K562 (cell line): ENCODE results near the gene ACY1. TPM values are rescaled to one million over a fixed set of nuclear protein-coding genes. Genes with fewer than 3 reads are reported as not detected.

Source experiments
- ATAC-seq: fragments of 200-7000 bp; cut with Tn5 transposase; 3 replicates; pipeline ENCODE4 v1.9.1; 2020; ENCODE audit warnings: moderate library complexity
- BruUV-seq: library from RNA; stranded (reverse); fragments of 400-500 nt; replicated peaks from 2 replicates; lab custom pipeline; 2021; lab: Mats Ljungman, UMichigan
- CTCF ChIA-PET: fragments of 300-600 bp; formaldehyde crosslinking; extraction: SDS; loops from one replicate; lab custom pipeline; 2021; ENCODE audit warnings: low intra/inter-chr PET ratio; lab: Yijun Ruan, JAX
- POLR2A ChIA-PET: fragments of 300-600, 350-650 bp; sonication (Branson Sonifier 250); formaldehyde crosslinking; extraction: SDS; loops from one replicate; lab custom pipeline; 2021; ENCODE audit warnings: antibody characterized with exemption, inconsistent platforms; lab: Yijun Ruan, JAX
- DNase-seq, 4 experiments: peaks; one replicate each; pipeline versions ENCODE4 v3.0.0 to v3.0.0-alpha.2; 2011 to 2018; ENCODE audit warnings: low spot score in 3 of 4, mixed read lengths in 3 of 4; ENCODE audit errors: extremely low read depth in 1 of 4
- FAIRE-seq: peaks from 2 replicates; lab custom pipeline; 2011; peaks lifted over from hg19 to GRCh38; lab: Jason Lieb, UNC
- H2AFZ ChIP-seq: 2 replicates; pipeline ENCODE4 v1.6.0; 2011; ENCODE audit warnings: low read depth, low read length, control low read depth, inconsistent platforms
- H3K27ac ChIP-seq: fragments of 200-600 bp; 3 replicates; pipeline ENCODE4 v1.8.0; 2011; ENCODE audit warnings: low read depth, mild to moderate bottlenecking, control low read depth, inconsistent platforms, low read length, moderate library complexity, mixed read lengths; ENCODE audit errors: extremely low read depth
- H3K27me3 ChIP-seq, 2 experiments: fragments of 300-600 bp in 1 of 2; 2 replicates in 1 of 2; 3 replicates in 1 of 2; pipeline versions ENCODE4 v1.6.0 to v1.8.0; 2011; ENCODE audit warnings: inconsistent platforms in 2 of 2, low read length in 2 of 2, mild to moderate bottlenecking in 1 of 2, mixed read lengths in 1 of 2, moderate library complexity in 1 of 2; ENCODE audit not compliant: control insufficient read depth in 2 of 2, insufficient read depth in 2 of 2
- H3K36me3 ChIP-seq: fragments of 300-600 bp; 3 replicates; pipeline ENCODE4 v1.8.0; 2011; ENCODE audit warnings: mild to moderate bottlenecking, low read length, inconsistent platforms; ENCODE audit not compliant: control insufficient read depth, insufficient read depth
- H3K4me1 ChIP-seq, 2 experiments: fragments of 200-600 bp in 1 of 2; replicated peaks in 1 of 2; 2 replicates in 1 of 2; 3 replicates in 1 of 2; pipeline versions ENCODE4 v1.5.1 to v1.8.0; 2011; ENCODE audit warnings: inconsistent platforms in 2 of 2, low read length in 2 of 2, mild to moderate bottlenecking in 1 of 2, mixed read lengths in 1 of 2, moderate library complexity in 1 of 2; ENCODE audit not compliant: control insufficient read depth in 2 of 2, insufficient read depth in 2 of 2
- H3K4me2 ChIP-seq: 2 replicates; pipeline ENCODE4 v1.6.1; 2011; ENCODE audit warnings: low read length, control low read depth, inconsistent platforms, mixed read lengths; ENCODE audit not compliant: insufficient read depth
- H3K4me3 ChIP-seq: fragments of 200-600 bp; sonication (generic), shearing (Covaris generic); 2 replicates; pipeline ENCODE4 v1.5.1; 2016; ENCODE audit warnings: control low read depth, inconsistent platforms
- H3K79me2 ChIP-seq: fragments of 200-600 bp; 3 replicates; pipeline ENCODE4 v1.8.0; 2011; ENCODE audit warnings: low read length, inconsistent platforms; ENCODE audit not compliant: control insufficient read depth, insufficient read depth
- H3K9ac ChIP-seq, 2 experiments: 2 replicates each; pipeline versions ENCODE4 v1.6.0 to v1.6.1; 2011; ENCODE audit warnings: low read depth in 2 of 2, low read length in 2 of 2, control low read depth in 1 of 2, inconsistent platforms in 1 of 2, mild to moderate bottlenecking in 1 of 2, mixed read lengths in 1 of 2; ENCODE audit not compliant: insufficient read depth in 1 of 2
- H3K9me1 ChIP-seq: one replicate; pipeline ENCODE4 v1.6.0; 2011; ENCODE audit warnings: inconsistent platforms, mild to moderate bottlenecking, low read length, moderate library complexity; ENCODE audit not compliant: control insufficient read depth, insufficient read depth
- H3K9me3 ChIP-seq: replicated peaks from 2 replicates; pipeline ENCODE4 v1.5.1; 2011; ENCODE audit warnings: low read depth, low read length, inconsistent platforms; ENCODE audit not compliant: control insufficient read depth, insufficient read depth
- H4K20me1 ChIP-seq: replicated peaks from 2 replicates; pipeline ENCODE4 v1.6.1; 2011; ENCODE audit warnings: low read length, inconsistent platforms, mixed read lengths; ENCODE audit not compliant: control insufficient read depth, insufficient read depth
- BCOR ChIP-seq: fragments of 450-650 bp; IDR thresholded peaks from 2 replicates; pipeline ENCODE4 v1.6.1; 2016
- CBFA2T3 ChIP-seq: fragments of 450-650 bp; IDR thresholded peaks from 2 replicates; pipeline ENCODE4 v1.6.1; 2017
- CBX5 ChIP-seq: IDR thresholded peaks from 2 replicates; pipeline ENCODE4 v1.6.1; 2014; ENCODE audit warnings: low read depth, borderline replicate concordance
- CCAR2 ChIP-seq: fragments of 200-400 bp; formaldehyde crosslinking; IDR thresholded peaks from 2 replicates; pipeline ENCODE4 v1.6.1; 2017; ENCODE audit warnings: mild to moderate bottlenecking, low read depth, low read length
- EHMT2 ChIP-seq: fragments of 450-650 bp; IDR thresholded peaks from 2 replicates; pipeline ENCODE4 v1.6.1; 2018; ENCODE audit warnings: antibody characterized with exemption
- RBM39 ChIP-seq: fragments of 200-400 bp; formaldehyde crosslinking; optimal IDR thresholded peaks from 2 replicates; pipeline ENCODE3; 2018; ENCODE audit warnings: low read depth, low read length
- SOX6 ChIP-seq: fragments of 450-650 bp; IDR thresholded peaks from 2 replicates; pipeline ENCODE4 v1.6.1; 2014; ENCODE audit warnings: mild to moderate bottlenecking
- TAF1 ChIP-seq: IDR thresholded peaks from 2 replicates; pipeline ENCODE4 v1.6.1; 2011; ENCODE audit warnings: mild to moderate bottlenecking, low read length, moderate library complexity; ENCODE audit not compliant: insufficient read depth, control insufficient read depth, severe bottlenecking; ENCODE audit errors: extremely low read depth
- ZEB2 ChIP-seq: fragments of 450-650 bp; IDR thresholded peaks from 2 replicates; pipeline ENCODE4 v1.6.1; 2016
- ZFP36 ChIP-seq: fragments of 150-350 bp; IDR thresholded peaks from 2 replicates; pipeline ENCODE4 v1.6.1; 2018; ENCODE audit warnings: low read length, low read depth; ENCODE audit not compliant: partially characterized antibody
- ZNF436 ChIP-seq: fragments of 250-450, 450-650 bp; sonication (Bioruptor Pico); formaldehyde crosslinking; IDR thresholded peaks from 2 replicates; pipeline ENCODE4 v1.7.0; 2020; ENCODE audit warnings: mild to moderate bottlenecking
- WGBS: fragments of 100-300 bp; shearing (Covaris generic); methylation state at CpG from one replicate; pipeline ENCODE4 v1.1.6; 2016; ENCODE audit warnings: low coverage, mixed read lengths; ENCODE audit not compliant: insufficient coverage; ENCODE audit errors: missing lambda C conversion rate; 5-methylcytosine and 5-hydroxymethylcytosine counted together
- in situ Hi-C: fragments of 300-500 bp; cut with MboI; formaldehyde crosslinking; loops from 4 replicates; pipeline ENCODE4 v1.15.0; 2018; ENCODE audit warnings: inconsistent platforms, mixed read lengths
- intact Hi-C: fragments of 100-400 bp; cut with micrococcal nuclease; formaldehyde crosslinking; loops from 2 replicates; pipeline ENCODE4 v1.14.2; 2022
- polyA plus RNA-seq, 8 experiments: library from polyadenylated mRNA; depleted of rRNA in 4 of 8; stranded (reverse) in 5 of 8; unstranded in 3 of 8; fragments of >200 nt; fragmentation: Nextera tagmentation in 2 of 8; fragmentation: Illumina TruSeq in 1 of 8; extraction: Ambion mirVana in 2 of 8; extraction: Trizol in 1 of 8; gene quantifications; 2 replicates each; pipeline versions ENCODE4 v1.2.1 to v1.2.3, GENCODE V29; 2011 to 2014; ENCODE audit warnings: inconsistent platforms in 1 of 8, missing spikeins in 1 of 8
- total RNA-seq, 7 experiments: library from RNA; depleted of rRNA in 6 of 7; stranded (reverse); fragments of >200 nt in 6 of 7; fragmentation: Illumina TruSeq in 2 of 7; extraction: Trizol in 2 of 7; gene quantifications; 2 replicates each; pipeline versions ENCODE4 v1.2.1 to v1.2.3, GENCODE V29; 2011 to 2021; ENCODE audit warnings: low replicate concordance in 1 of 7
- TF ChIP-seq, protein P1 (sequence below): fragments of 450-650 bp; IDR thresholded peaks from 2 replicates; pipeline ENCODE4 v1.6.1; 2016

ACY1 gene
- total and polyA plus RNA-seq, 9 of the 15 experiments (the other 6 are each of a cell fraction or from before 2014, with no cell fraction given): 70.7 to 195 (median 123) TPM

DNA sequence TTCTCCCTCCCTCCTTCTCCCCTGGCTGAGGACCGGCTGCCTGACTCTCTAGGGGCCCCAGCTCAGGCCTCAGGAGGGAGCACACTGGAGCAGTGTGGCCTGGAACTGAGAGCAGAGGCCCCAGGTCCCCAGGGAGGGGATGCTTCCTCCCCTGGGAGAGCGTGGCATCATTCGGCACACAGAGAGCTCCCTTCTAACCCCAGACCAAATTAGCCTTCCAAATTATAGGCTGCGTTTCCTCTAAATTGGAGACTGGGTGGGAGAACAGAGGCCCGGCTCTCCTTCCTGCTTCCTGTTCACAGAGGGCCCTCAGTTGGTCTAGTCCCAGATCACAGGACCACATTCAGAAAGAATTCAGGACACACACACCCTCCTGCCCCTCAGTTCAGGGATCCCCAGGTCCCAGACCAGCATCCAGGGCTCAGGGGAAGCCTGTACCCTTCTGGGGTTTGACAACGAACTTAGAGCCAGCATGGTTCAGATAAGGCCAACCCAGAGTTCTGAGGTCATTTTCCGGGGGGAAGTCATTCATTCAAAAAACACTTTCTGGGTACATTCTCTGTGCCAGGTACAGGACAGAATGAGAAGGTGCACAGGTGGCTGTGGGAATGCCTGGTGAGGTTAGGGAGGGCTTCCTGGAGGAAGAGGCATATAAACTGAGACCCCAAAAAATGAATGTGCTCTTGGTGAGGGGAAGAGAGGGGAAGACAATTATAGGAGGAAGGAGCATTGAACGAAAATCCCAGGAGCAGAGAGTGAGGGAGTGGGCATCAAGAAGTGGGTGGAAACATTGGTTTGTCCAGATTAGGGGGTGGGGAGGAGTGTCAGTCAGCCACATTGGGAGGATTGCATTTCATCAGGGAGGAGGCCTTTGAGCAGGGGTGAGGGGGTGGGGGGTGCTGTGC is 40.8 kb downstream of the ACY1 start:
- Histone ChIP-seq H3K4me2 (no peak overlapping the region), H3K9ac (no peak overlapping the region; a peak in 1 of 4 replicates), H3K9me1 (no peaks in the 10 kb centered on the region), H4K20me1 (no peaks in the 10 kb centered on the region), H3K79me2 (no peaks in the 10 kb centered on the region), H3K36me3 (no peaks in the 10 kb centered on the region), H3K9me3 (no peaks in the 10 kb centered on the region)
- no peak for DNase-seq
- BruUV-seq: no TSS peak
- in situ Hi-C loops: loop anchor here (25.0 kb wide), 1 partner anchor 363 kb away; no protein-coding TSS in a partner anchor
- WGBS: 53% methylated on average over 5 of the region's 8 CpGs
- ChIA-PET CTCF (no interaction called here), POLR2A (no interaction called here)
- TF ChIP-seq CBFA2T3 (0 out of 2 replicates have a peak, but pooled peaks have one; percentile 4), ZFP36 (peak; percentile 95), RBM39 (no peak), SOX6 (no peak), EHMT2 (no peak), CBX5 (no peak), CCAR2 (no peak), BCOR (peak; percentile 72), ZNF436 (peak; percentile 67; the same call in 1 of the 2 replicates), ZEB2 (no peak), TAF1 (no peak)
- TF ChIP-seq, protein P1, sequence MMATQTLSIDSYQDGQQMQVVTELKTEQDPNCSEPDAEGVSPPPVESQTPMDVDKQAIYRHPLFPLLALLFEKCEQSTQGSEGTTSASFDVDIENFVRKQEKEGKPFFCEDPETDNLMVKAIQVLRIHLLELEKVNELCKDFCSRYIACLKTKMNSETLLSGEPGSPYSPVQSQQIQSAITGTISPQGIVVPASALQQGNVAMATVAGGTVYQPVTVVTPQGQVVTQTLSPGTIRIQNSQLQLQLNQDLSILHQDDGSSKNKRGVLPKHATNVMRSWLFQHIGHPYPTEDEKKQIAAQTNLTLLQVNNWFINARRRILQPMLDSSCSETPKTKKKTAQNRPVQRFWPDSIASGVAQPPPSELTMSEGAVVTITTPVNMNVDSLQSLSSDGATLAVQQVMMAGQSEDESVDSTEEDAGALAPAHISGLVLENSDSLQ: peak; percentile 32; the same call in 1 of the 2 replicates
- TF ChIP-seq, all 486 proteins: peak for 5
- no peak overlapping the region for H3K4me3 ChIP-seq
- H3K27ac ChIP-seq: no peak overlapping the region
- no peak for FAIRE-seq
- ATAC-seq: no peak
- no peaks in the 10 kb centered on the region for H3K27me3 ChIP-seq
- intact Hi-C loops: no loop called here
- H3K4me1 ChIP-seq: peaks cover 30 to 35% of the 10 kb centered on the region in 2 experiments
- H2AFZ ChIP-seq: no peak overlapping the region; the same call in 1 of the 2 replicates
